ENCODE measurements around the gene TMED9. TPM values are rescaled to one million over a fixed set of nuclear protein-coding genes. Genes with fewer than 3 reads are reported as not detected.

Gene TMED9
- total RNA-seq, 2 experiments from 2014 or later: 67.6 to 134 TPM

DNA sequence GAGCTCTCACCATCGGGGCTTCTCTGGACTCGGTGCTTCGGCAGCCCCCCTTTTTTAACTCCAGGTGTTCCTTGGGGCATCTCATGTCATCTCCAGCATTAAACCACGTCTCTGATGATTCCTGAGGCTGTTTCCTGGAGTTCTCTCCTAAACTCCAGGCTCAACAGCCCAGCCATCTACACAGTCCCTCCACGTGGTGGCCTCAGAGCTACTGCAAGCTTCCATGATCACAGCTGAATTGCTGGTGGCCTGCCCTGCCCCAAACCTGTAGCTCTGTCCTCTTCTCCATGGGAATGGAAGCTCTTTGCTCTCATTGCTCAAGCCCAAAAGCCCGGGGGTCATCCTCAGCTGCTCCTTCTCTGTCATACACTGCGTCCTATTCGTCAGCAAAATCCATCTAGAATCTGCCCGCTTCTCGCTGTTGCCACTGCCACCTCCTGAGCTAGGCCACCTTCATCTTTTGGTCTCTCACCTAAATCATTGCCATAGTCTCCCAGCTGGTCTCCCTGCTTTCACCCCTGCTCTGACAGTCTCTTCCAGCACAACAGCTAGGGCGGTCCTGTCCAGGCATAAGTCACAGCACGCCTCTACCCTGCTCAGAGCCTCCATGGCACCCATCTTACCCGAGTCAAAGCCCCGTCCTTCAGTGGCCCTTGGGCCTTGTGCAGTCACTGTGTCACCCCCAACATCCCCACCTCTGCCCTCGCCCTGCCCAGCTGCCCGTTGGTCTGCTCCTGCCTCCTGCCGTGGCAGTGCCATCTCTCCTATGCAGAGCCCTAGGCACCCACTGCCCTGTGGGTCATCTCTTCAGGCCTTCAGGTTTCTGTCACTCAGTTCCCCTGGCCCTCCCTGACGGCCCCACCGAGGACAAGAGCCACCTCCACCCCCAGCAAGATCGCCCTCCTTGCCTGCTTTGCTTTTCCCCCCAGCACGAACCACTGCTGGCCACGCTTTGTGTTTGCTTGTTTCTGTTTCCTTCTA lies 14.4 kb downstream of the TMED9 start:
- intact Hi-C loops (cut with micrococcal nuclease; ENCODE audit: unreplicated experiment): loop anchor here (10.0 kb wide), 1 partner anchor 558 kb away; no protein-coding TSS in a partner anchor
- no peak for DNase-seq (ENCODE audit: low spot score)
- Histone ChIP-seq H2AFZ (ENCODE audit: low read length) (no peak overlapping the region), H3K36me3 (ENCODE audit: insufficient read depth, low read length) (peaks cover 8% of the 10 kb centered on the region; the same call in 1 of the 2 replicates), H3K27ac (ENCODE audit: low read depth, low read length, poor library complexity, severe bottlenecking) (no peak overlapping the region), H3K9me2 (ENCODE audit: insufficient read depth, low read length) (no peaks in the 10 kb centered on the region), H4K20me1 (ENCODE audit: insufficient read depth, low read length) (no peaks in the 10 kb centered on the region), H3K4me3 (ENCODE audit: low read depth, low read length, poor library complexity, severe bottlenecking) (no peak overlapping the region), H3K4me1 (ENCODE audit: insufficient read depth, low read length, poor library complexity, severe bottlenecking) (peaks cover 3% of the 10 kb centered on the region), H3K9me3 (ENCODE audit: low read length) (no peaks in the 10 kb centered on the region), H3K4me2 (ENCODE audit: low read length) (no peak overlapping the region), H3K79me2 (ENCODE audit: insufficient read depth, low read depth, low read length) (no peaks in the 10 kb centered on the region)
- CTCF ChIA-PET (ENCODE audit: unreplicated experiment): interaction anchor here (0.7 kb wide), 1 partner anchor 98 kb away, joined by 3 read pairs; no protein-coding TSS in a partner anchor
- no TSS peak for BruUV-seq (replicated peaks)
- POLR2A ChIA-PET: interaction anchor here (0.6 kb wide), 1 partner anchor 296 kb away, joined by 3 read pairs; no protein-coding TSS in a partner anchor
- TF ChIP-seq, protein P1, sequence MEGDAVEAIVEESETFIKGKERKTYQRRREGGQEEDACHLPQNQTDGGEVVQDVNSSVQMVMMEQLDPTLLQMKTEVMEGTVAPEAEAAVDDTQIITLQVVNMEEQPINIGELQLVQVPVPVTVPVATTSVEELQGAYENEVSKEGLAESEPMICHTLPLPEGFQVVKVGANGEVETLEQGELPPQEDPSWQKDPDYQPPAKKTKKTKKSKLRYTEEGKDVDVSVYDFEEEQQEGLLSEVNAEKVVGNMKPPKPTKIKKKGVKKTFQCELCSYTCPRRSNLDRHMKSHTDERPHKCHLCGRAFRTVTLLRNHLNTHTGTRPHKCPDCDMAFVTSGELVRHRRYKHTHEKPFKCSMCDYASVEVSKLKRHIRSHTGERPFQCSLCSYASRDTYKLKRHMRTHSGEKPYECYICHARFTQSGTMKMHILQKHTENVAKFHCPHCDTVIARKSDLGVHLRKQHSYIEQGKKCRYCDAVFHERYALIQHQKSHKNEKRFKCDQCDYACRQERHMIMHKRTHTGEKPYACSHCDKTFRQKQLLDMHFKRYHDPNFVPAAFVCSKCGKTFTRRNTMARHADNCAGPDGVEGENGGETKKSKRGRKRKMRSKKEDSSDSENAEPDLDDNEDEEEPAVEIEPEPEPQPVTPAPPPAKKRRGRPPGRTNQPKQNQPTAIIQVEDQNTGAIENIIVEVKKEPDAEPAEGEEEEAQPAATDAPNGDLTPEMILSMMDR (conservative IDR thresholded peaks at IDR 0.05; ENCODE audit: low read length): no peak
- no peak for TF ChIP-seq EZH2phosphoT487 (IDR thresholded peaks at IDR 0.05; ENCODE audit: borderline replicate concordance, low read depth, low read length)

DNA sequence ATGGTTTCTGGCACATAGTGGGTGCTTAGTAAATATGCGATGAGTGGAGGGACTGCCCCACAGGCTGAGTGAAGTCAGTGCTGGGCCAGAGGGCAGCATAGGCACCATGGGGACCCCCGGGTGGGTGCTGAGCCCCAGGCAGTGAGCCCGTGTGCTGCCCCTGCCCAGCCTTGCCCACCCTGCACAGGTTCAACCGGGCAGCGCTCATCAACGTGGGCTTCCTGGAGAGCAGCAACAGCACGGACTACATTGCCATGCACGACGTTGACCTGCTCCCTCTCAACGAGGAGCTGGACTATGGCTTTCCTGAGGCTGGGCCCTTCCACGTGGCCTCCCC lies 15.1 kb downstream of the TMED9 start:
- Histone ChIP-seq H3K4me2 (ENCODE audit: low read length) (no peak overlapping the region), H3K4me3 (ENCODE audit: low read depth, low read length, poor library complexity, severe bottlenecking) (no peak overlapping the region), H2AFZ (ENCODE audit: low read length) (no peak overlapping the region), H3K36me3 (ENCODE audit: insufficient read depth, low read length) (peaks cover 8% of the 10 kb centered on the region; the same call in 1 of the 2 replicates), H3K79me2 (ENCODE audit: insufficient read depth, low read depth, low read length) (no peaks in the 10 kb centered on the region), H3K9me2 (ENCODE audit: insufficient read depth, low read length) (no peaks in the 10 kb centered on the region), H3K9me3 (ENCODE audit: low read length) (no peaks in the 10 kb centered on the region), H3K4me1 (ENCODE audit: insufficient read depth, low read length, poor library complexity, severe bottlenecking) (no peaks in the 10 kb centered on the region), H4K20me1 (ENCODE audit: insufficient read depth, low read length) (no peaks in the 10 kb centered on the region), H3K27ac (ENCODE audit: low read depth, low read length, poor library complexity, severe bottlenecking) (no peak overlapping the region)
- TF ChIP-seq, protein P1 (conservative IDR thresholded peaks at IDR 0.05; ENCODE audit: low read length): no peak
- TF ChIP-seq EZH2phosphoT487 (IDR thresholded peaks at IDR 0.05; ENCODE audit: borderline replicate concordance, low read depth, low read length): no peak
- intact Hi-C loops (cut with micrococcal nuclease; ENCODE audit: unreplicated experiment): loop anchor here (10.0 kb wide), 1 partner anchor 558 kb away; no protein-coding TSS in a partner anchor
- no TSS peak for BruUV-seq (replicated peaks)
- CTCF ChIA-PET (ENCODE audit: unreplicated experiment): interaction anchor here (0.5 to 1.0 kb wide), 2 partner anchors 42 to 49 kb away, joined by 3 read pairs; no protein-coding TSS in a partner anchor
- POLR2A ChIA-PET: no interaction called here
- no peak for DNase-seq (ENCODE audit: low spot score)
